Measurements from ENCODE around the gene CEACAM3. TPM values are rescaled to one million over a fixed set of nuclear protein-coding genes. Genes with fewer than 3 reads are reported as not detected.

The CEACAM3 gene
- total RNA-seq, 4 donors from 2014 or later, result 0.82 to 2.2 (median 1.6) TPM; not detected in 1

DNA sequence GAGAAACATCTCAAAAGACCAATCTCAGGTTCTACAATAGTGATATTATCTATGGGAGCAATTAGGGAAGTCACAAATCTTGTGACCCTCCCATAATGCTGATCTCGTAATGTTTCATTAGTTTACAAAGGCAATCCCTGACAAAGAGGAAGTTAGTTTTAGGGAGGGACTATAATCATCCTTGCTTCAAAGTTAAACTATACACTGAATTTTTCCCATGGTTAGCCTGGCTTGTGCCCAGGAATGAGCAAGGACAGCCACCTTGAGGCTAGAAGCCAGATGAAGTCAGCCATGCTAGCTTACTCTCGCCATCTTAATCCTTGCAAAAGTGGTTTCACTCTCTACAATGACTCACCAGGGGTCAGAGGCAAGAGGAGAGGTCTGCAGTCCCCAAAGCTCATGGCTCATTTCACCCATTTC is 5.4 kb downstream of the CEACAM3 start:
- in situ Hi-C loops (cut with MboI; ENCODE audit: low pct_ligation_motif_present in 1 of 4, low pct_unique_long_range_greater_than_20kb in 1 of 4, low sequenced_read_pairs in 3 of 4) (no loop called here), intact Hi-C loops (cut with DNase I; ENCODE audit: low total_unique reads) (no loop called here)
- Histone ChIP-seq H3K36me3 (no peaks in the 10 kb centered on the region), H3K27ac (peak overlapping the region in 1 of 4 donors; percentile 9), H3K27me3 (no peaks in the 10 kb centered on the region), H3K4me1 (peaks cover 0 to 6% (median 0%) of the 10 kb centered on the region in 4 donors), H3K9me3 (no peaks in the 10 kb centered on the region), H3K4me3 (no peak overlapping the region)
- TF ChIP-seq EP300 (IDR thresholded peaks at IDR 0.05; ENCODE audit: low read depth) (no peak), POLR2A (IDR thresholded peaks at IDR 0.05) (no peak)
- TF ChIP-seq, protein P1, sequence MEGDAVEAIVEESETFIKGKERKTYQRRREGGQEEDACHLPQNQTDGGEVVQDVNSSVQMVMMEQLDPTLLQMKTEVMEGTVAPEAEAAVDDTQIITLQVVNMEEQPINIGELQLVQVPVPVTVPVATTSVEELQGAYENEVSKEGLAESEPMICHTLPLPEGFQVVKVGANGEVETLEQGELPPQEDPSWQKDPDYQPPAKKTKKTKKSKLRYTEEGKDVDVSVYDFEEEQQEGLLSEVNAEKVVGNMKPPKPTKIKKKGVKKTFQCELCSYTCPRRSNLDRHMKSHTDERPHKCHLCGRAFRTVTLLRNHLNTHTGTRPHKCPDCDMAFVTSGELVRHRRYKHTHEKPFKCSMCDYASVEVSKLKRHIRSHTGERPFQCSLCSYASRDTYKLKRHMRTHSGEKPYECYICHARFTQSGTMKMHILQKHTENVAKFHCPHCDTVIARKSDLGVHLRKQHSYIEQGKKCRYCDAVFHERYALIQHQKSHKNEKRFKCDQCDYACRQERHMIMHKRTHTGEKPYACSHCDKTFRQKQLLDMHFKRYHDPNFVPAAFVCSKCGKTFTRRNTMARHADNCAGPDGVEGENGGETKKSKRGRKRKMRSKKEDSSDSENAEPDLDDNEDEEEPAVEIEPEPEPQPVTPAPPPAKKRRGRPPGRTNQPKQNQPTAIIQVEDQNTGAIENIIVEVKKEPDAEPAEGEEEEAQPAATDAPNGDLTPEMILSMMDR (IDR thresholded peaks at IDR 0.05), result no peak
- no peak for DNase-seq
- WGBS, 2 donors (ENCODE audit: low coverage in 1 of 2), result 26 to 38% methylated on average over 1 to 2 of the region's 2 CpGs

DNA sequence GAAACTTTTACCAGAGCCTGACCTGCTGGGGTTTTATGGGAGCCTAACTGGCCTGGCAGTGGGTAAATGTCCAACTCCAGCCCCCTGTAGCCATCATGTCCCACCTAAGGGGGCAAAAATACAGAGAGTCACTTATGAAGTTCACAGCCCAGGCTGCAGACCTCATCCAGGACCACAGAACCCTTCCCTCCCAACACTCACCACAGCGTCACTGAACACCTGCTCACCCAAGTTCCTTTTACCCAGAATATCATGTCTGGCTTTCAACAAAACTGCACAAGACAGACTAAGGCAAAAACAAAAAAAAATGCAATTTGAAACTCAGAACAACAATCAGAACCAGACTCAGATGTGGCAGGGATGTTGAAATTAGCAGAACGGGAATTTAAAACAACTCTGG is 6.4 kb downstream of the CEACAM3 start:
- DNase-seq, result no peak
- Histone ChIP-seq H3K4me3 (no peak overlapping the region), H3K27me3 (no peaks in the 10 kb centered on the region), H3K27ac (no peak overlapping the region), H3K36me3 (no peaks in the 10 kb centered on the region), H3K9me3 (no peaks in the 10 kb centered on the region), H3K4me1 (peaks cover 0 to 6% (median 0%) of the 10 kb centered on the region in 4 donors)
- intact Hi-C loops (cut with DNase I; ENCODE audit: low total_unique reads), result no loop called here
- TF ChIP-seq EP300 (IDR thresholded peaks at IDR 0.05; ENCODE audit: low read depth), result no peak
- TF ChIP-seq POLR2A (IDR thresholded peaks at IDR 0.05), result no peak
- TF ChIP-seq, protein P1 (IDR thresholded peaks at IDR 0.05), result no peak
- TF ChIP-seq POLR2AphosphoS5 (IDR thresholded peaks at IDR 0.05), result no peak
- WGBS, 2 donors (ENCODE audit: low coverage in 1 of 2), result 66 to 70% methylated on average over 2 of the region's 2 CpGs
- in situ Hi-C loops (cut with MboI; ENCODE audit: low pct_ligation_motif_present in 1 of 4, low pct_unique_long_range_greater_than_20kb in 1 of 4, low sequenced_read_pairs in 3 of 4), result no loop called here

DNA sequence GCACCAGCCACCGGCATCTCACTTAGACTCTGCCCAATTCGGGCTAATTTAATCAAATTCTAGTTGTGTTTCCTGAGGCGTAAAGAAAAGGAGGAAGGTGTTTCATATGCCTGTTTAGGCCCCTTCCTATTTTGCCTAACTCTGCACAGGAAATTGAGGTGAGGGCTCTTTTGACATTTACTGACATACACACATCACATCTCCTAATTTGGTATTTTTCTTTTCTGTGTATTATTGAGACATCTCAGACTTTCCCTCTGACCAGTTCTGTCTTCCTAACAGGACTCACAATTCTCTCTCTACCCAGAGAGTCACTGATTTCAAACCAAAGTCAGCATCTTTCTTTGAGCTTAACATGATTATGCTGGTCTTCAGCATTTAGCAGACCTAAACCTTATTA is 7.9 kb downstream of the CEACAM3 start:
- H3K27me3 ChIP-seq, result no peaks in the 10 kb centered on the region
- no peak overlapping the region for H3K4me3 ChIP-seq
- no peak for DNase-seq
- 68% methylated on average over 3 of the region's 3 CpGs; no CpG with 5 or more reads in 1 of the 2 donors for WGBS, 2 donors (ENCODE audit: low coverage in 1 of 2)
- intact Hi-C loops (cut with DNase I; ENCODE audit: low total_unique reads), result no loop called here
- H3K27ac ChIP-seq, result no peak overlapping the region
- TF ChIP-seq POLR2AphosphoS5 (IDR thresholded peaks at IDR 0.05), result no peak
- no peak for TF ChIP-seq EP300 (IDR thresholded peaks at IDR 0.05; ENCODE audit: low read depth)
- TF ChIP-seq POLR2A (IDR thresholded peaks at IDR 0.05), result no peak
- TF ChIP-seq, protein P1 (IDR thresholded peaks at IDR 0.05), result no peak
- no peaks in the 10 kb centered on the region for H3K9me3 ChIP-seq
- in situ Hi-C loops (cut with MboI; ENCODE audit: low pct_ligation_motif_present in 1 of 4, low pct_unique_long_range_greater_than_20kb in 1 of 4, low sequenced_read_pairs in 3 of 4), result no loop called here
- H3K36me3 ChIP-seq, result no peaks in the 10 kb centered on the region
- H3K4me1 ChIP-seq, result peaks cover 0 to 6% (median 0%) of the 10 kb centered on the region in 4 donors

DNA sequence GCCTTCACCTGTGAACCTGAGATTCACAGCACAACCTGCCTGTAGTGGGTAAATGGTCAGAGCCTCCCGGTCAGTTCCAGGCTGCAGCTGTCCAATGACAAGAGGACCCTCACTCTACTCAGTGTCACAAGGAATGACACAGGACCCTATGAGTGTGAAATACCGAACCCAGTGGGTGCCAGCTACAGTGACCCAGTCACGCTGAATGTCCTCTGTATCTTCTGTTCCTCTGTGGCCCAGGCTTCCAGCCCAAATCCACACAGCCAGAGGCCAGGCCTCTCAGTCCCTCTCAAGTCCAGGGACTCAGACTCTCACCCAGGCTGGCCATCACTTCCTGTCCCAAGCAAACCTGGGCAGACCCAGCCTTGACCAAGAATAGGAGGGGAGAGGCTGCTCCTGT is 10.8 kb downstream of the CEACAM3 start:
- no peak for DNase-seq
- no peak for TF ChIP-seq EP300 (IDR thresholded peaks at IDR 0.05; ENCODE audit: low read depth)
- no peak for TF ChIP-seq POLR2AphosphoS5 (IDR thresholded peaks at IDR 0.05)
- TF ChIP-seq, protein P1 (IDR thresholded peaks at IDR 0.05), result no peak
- no peak for TF ChIP-seq POLR2A (IDR thresholded peaks at IDR 0.05)
- no peak overlapping the region for H3K27ac ChIP-seq
- H3K4me1 ChIP-seq, result peaks cover 0 to 2% (median 0%) of the 10 kb centered on the region in 4 donors
- no peaks in the 10 kb centered on the region for H3K36me3 ChIP-seq
- no peak overlapping the region for H3K4me3 ChIP-seq
- in situ Hi-C loops (cut with MboI; ENCODE audit: low pct_ligation_motif_present in 1 of 4, low pct_unique_long_range_greater_than_20kb in 1 of 4, low sequenced_read_pairs in 3 of 4) (no loop called here), intact Hi-C loops (cut with DNase I; ENCODE audit: low total_unique reads) (no loop called here)
- 97% methylated on average over 3 of the region's 3 CpGs; no CpG with 5 or more reads in 1 of the 2 donors for WGBS, 2 donors (ENCODE audit: low coverage in 1 of 2)
- H3K27me3 ChIP-seq, result peaks cover 6% of the 10 kb centered on the region
- no peaks in the 10 kb centered on the region for H3K9me3 ChIP-seq

Measured in transverse colon (tissue), 4 donors.